PC-3 (cell line): ENCODE data around the gene KDM4C. TPM values are rescaled to one million over a fixed set of nuclear protein-coding genes. Genes with fewer than 3 reads are reported as not detected.

Source experiments
- ATAC-seq: fragments of 200-7000 bp; cut with Tn5 transposase; 2 replicates; pipeline ENCODE4 v1.9.1; 2020; ENCODE audit warnings: mild to moderate bottlenecking, moderate library complexity
- Bru-seq: library from RNA; stranded (reverse); fragments of 400-500 nt; gene quantifications from one replicate; lab custom pipeline; 2021; lab: Mats Ljungman, UMichigan
- BruChase-seq, 2 experiments: library from RNA; stranded (reverse); fragments of 400-500 nt; gene quantifications; one replicate each; lab custom pipeline; 2021; lab: Mats Ljungman, UMichigan
- BruUV-seq: library from RNA; stranded (reverse); fragments of 400-500 nt; replicated peaks from 2 replicates; lab custom pipeline; 2021; lab: Mats Ljungman, UMichigan
- CTCF ChIA-PET: fragments of 300-600 bp; sonication (Branson Sonifier 250); formaldehyde crosslinking; loops from one replicate; lab custom pipeline; 2022; ENCODE audit warnings: antibody characterized with exemption; lab: Charles Lee
- POLR2A ChIA-PET: fragments of 300-600 bp; sonication (Branson Sonifier 250); formaldehyde crosslinking; loops from one replicate; lab custom pipeline; 2022; ENCODE audit warnings: antibody characterized with exemption; ENCODE audit not compliant: unreplicated experiment; lab: Charles Lee
- DNase-seq: peaks from one replicate; pipeline ENCODE4 v3.0.0-alpha.2; 2015
- H2AFZ ChIP-seq: fragments of 300-600 bp; sonication (generic); 2 replicates; pipeline ENCODE4 v1.6.0; 2016; ENCODE audit warnings: antibody characterized with exemption, low read length
- H3F3A ChIP-seq: fragments of 300-600 bp; sonication (generic); one replicate; pipeline ENCODE4 v1.6.0; 2017; ENCODE audit warnings: antibody characterized with exemption, low read length, control low read depth, mild to moderate bottlenecking; ENCODE audit not compliant: unreplicated experiment
- H3K27ac ChIP-seq: fragments of 300-600 bp; sonication (generic); 2 replicates; pipeline ENCODE4 v1.5.1; 2016; ENCODE audit warnings: mild to moderate bottlenecking, low read length
- H3K27me3 ChIP-seq: fragments of 300-600 bp; sonication (generic); 2 replicates; pipeline ENCODE4 v1.6.1; 2016; ENCODE audit warnings: low read length, mixed read lengths
- H3K36me3 ChIP-seq: fragments of 300-600 bp; sonication (generic); 2 replicates; pipeline ENCODE4 v1.6.1; 2016; ENCODE audit warnings: low read depth, mixed run types, low read length, mixed read lengths
- H3K4me1 ChIP-seq: fragments of 300-600 bp; sonication (generic); 2 replicates; pipeline ENCODE4 v1.5.1; 2016; ENCODE audit warnings: low read length; ENCODE audit not compliant: insufficient read depth
- H3K4me2 ChIP-seq: fragments of 300-600 bp; sonication (generic); 2 replicates; pipeline ENCODE4 v1.6.0; 2016; ENCODE audit warnings: low read length
- H3K4me3 ChIP-seq: fragments of 300-600 bp; sonication (generic); 2 replicates; pipeline ENCODE4 v1.5.1; 2016; ENCODE audit warnings: mild to moderate bottlenecking, low read length, mixed read lengths
- H3K79me2 ChIP-seq: fragments of 300-600 bp; sonication (generic); 2 replicates; pipeline ENCODE4 v1.6.1; 2017; ENCODE audit warnings: low read length, mixed read lengths
- H3K9ac ChIP-seq: fragments of 300-600 bp; sonication (generic); 2 replicates; pipeline ENCODE4 v1.6.0; 2016; ENCODE audit warnings: mild to moderate bottlenecking, low read length
- H3K9me2 ChIP-seq: fragments of 300-600 bp; sonication (generic); replicated peaks from 2 replicates; pipeline ENCODE4 v1.6.1; 2016; ENCODE audit warnings: mixed run types, low read length, mixed read lengths
- H3K9me3 ChIP-seq: fragments of 300-600 bp; sonication (generic); 2 replicates; pipeline ENCODE4 v1.6.1; 2016; ENCODE audit warnings: low read length, mixed read lengths
- H4K20me1 ChIP-seq: fragments of 300-600 bp; sonication (generic); 2 replicates; pipeline ENCODE4 v1.6.1; 2016; ENCODE audit warnings: low read length, mixed read lengths
- EZH2 ChIP-seq: fragments of 300-600 bp; sonication (generic); IDR thresholded peaks from one replicate; pipeline ENCODE4 v1.6.1; 2017; ENCODE audit warnings: antibody characterized with exemption, mild to moderate bottlenecking, low read length; ENCODE audit not compliant: unreplicated experiment
- EZH2phosphoT487 ChIP-seq: fragments of 300-600 bp; sonication (generic); IDR thresholded peaks from 2 replicates; pipeline ENCODE4 v1.6.1; 2018; ENCODE audit warnings: mild to moderate bottlenecking, antibody characterized with exemption, low read length, borderline replicate concordance
- intact Hi-C: fragments of 100-400 bp; cut with micrococcal nuclease; formaldehyde crosslinking; loops from 2 replicates; pipeline ENCODE4 v1.9.0; 2023
- long read RNA-seq: library from polyadenylated mRNA; unstranded; transcript quantifications from one replicate; pipeline ENCODE4 v2.0.0, GENCODE V29; 2021; ENCODE audit not compliant: unreplicated experiment
- total RNA-seq: library from RNA; depleted of rRNA; stranded (reverse); fragments of >200 nt; gene quantifications from 2 replicates; pipeline ENCODE4 v1.2.3, GENCODE V29; 2014; rRNA removed
- TF ChIP-seq, protein P1 (sequence below): fragments of 300-600 bp; sonication (generic); conservative IDR thresholded peaks from 2 replicates; pipeline ENCODE4 v1.5.1; 2017; ENCODE audit warnings: antibody characterized with exemption, low read depth, mild to moderate bottlenecking, low read length

The KDM4C gene
- total RNA-seq (24.4 and 27.0 TPM in 2 replicates), Bru-seq, nascent RNA (percentile 75 among the genes with signal in this experiment), BruChase-seq, experiment 1, labeled RNA remaining after a 6-hour chase (percentile 58 among the genes with signal in this experiment), BruChase-seq, experiment 2, labeled RNA remaining after a 2-hour chase (percentile 69 among the genes with signal in this experiment)
- long read RNA-seq, full-length matches to known transcripts, result 4 of 20 reads
- long read RNA-seq, partial matches to known transcripts, result 7 of 20 reads
- long read RNA-seq, other reads (novel, unspliced or antisense), result 9 of 20 reads

DNA sequence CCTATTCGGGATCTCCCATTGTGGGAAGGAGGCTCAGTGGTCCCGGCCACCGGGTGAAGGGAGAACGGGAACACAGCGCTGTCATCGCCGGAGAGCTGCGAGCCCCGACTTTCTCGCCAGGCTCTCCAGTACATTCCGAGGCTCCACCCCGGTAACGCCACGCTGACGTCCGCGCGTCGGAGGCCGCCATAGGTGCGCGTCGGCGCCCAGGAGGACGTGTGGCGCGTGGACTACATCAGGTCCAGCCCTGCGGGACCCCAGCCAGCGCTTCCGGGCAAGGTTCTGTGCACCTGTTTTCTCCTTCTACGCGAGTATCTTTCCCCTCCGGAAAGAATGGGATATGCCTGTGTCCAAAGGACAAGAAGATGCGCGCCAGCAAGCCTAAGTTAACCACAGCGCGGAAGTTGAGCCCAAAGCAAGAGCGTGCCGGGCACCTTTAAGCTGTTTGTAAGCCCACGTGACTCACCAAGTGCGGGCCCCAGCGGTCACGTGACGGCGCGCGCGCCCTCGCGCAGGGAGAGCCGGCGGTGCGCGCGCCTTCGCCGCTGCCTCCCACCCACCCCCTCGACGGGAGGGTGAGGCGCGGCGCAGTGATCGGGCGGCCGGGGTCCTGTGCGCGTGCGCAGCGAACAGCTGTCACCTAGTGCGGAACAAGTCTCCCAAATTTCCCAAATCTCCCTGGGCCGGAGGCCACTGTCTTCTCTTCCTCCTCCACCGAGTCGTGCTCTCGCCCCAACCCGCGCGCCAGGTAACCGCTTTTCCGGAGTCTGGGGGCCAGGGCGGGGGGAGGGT, at the start of gene KDM4C:
KDM4C (plus strand) TSS at position 518 of the 792 bp plus-strand sequence. CDS start 35,016 bp downstream, outside the sequence.
- peak within 1 kb of the TSS; percentile 71 for H3K9ac ChIP-seq
- no peaks in the 10 kb centered on the region for H3K36me3 ChIP-seq
- TF ChIP-seq EZH2 (no peak), EZH2phosphoT487 (peak; percentile 96)
- H3K4me1 ChIP-seq, result peaks cover 3% of the 10 kb centered on the region
- peaks cover 38% of the 10 kb centered on the region for H3K79me2 ChIP-seq
- ATAC-seq, result peak; percentile 84
- peak within 1 kb of the TSS; percentile 74 for H2AFZ ChIP-seq
- no peaks in the 10 kb centered on the region for H3F3A ChIP-seq
- POLR2A ChIA-PET, result interaction anchor here (0.5 to 0.6 kb wide), 2 partner anchors 76 to 100 kb away, joined by 3 to 7 read pairs; no protein-coding TSS in a partner anchor
- H3K4me3 ChIP-seq, result peak within 1 kb of the TSS; percentile 98
- intact Hi-C loops, result no loop called here
- H4K20me1 ChIP-seq, result 0 out of 2 replicates have a peak, but pooled peaks cover 3% of the 10 kb centered on the region
- TSS peak; percentile 89 for BruUV-seq
- no peaks in the 10 kb centered on the region for H3K27me3 ChIP-seq
- H3K9me2 ChIP-seq, result no peaks in the 10 kb centered on the region
- CTCF ChIA-PET, result no interaction called here
- peak; percentile 91 for DNase-seq
- peak within 1 kb of the TSS; percentile 97 for H3K4me2 ChIP-seq
- no peaks in the 10 kb centered on the region for H3K9me3 ChIP-seq
- peak within 1 kb of the TSS; percentile 81 for H3K27ac ChIP-seq

DNA sequence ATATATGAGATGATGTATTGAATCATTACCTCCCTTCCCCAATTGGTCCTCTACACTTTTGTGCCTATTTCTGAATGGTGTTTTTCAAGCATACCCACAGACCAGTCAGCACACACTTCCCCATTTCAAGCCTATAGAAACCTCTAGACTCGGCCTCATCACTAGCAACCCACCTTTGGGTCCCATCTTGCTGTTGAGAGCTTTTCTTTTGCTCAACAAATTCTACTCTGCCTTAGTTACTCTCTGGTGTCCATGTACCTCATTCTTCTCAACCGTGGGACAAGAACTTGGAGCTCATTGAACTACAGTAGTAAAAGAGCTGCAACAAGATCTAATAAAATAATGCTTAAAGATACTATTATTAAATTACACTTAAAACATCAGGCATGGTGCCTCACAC, 49.0 kb upstream of the KDM4C start:
- Histone ChIP-seq H3K27ac (no peak overlapping the region), H3K4me1 (no peaks in the 10 kb centered on the region), H3K79me2 (no peaks in the 10 kb centered on the region), H3K27me3 (no peaks in the 10 kb centered on the region), H4K20me1 (no peaks in the 10 kb centered on the region), H3K36me3 (no peaks in the 10 kb centered on the region), H3K9ac (no peak overlapping the region), H2AFZ (no peak overlapping the region), H3K4me3 (no peak overlapping the region), H3K4me2 (no peak overlapping the region), H3K9me2 (no peaks in the 10 kb centered on the region), H3F3A (no peaks in the 10 kb centered on the region), H3K9me3 (no peaks in the 10 kb centered on the region)
- no TSS peak for BruUV-seq
- intact Hi-C loops, result no loop called here
- TF ChIP-seq, protein P1, sequence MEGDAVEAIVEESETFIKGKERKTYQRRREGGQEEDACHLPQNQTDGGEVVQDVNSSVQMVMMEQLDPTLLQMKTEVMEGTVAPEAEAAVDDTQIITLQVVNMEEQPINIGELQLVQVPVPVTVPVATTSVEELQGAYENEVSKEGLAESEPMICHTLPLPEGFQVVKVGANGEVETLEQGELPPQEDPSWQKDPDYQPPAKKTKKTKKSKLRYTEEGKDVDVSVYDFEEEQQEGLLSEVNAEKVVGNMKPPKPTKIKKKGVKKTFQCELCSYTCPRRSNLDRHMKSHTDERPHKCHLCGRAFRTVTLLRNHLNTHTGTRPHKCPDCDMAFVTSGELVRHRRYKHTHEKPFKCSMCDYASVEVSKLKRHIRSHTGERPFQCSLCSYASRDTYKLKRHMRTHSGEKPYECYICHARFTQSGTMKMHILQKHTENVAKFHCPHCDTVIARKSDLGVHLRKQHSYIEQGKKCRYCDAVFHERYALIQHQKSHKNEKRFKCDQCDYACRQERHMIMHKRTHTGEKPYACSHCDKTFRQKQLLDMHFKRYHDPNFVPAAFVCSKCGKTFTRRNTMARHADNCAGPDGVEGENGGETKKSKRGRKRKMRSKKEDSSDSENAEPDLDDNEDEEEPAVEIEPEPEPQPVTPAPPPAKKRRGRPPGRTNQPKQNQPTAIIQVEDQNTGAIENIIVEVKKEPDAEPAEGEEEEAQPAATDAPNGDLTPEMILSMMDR, result no peak
- TF ChIP-seq EZH2phosphoT487, result no peak
- no peak for TF ChIP-seq EZH2
- ChIA-PET POLR2A (no interaction called here), CTCF (no interaction called here)
- ATAC-seq (no peak), DNase-seq (no peak)

DNA sequence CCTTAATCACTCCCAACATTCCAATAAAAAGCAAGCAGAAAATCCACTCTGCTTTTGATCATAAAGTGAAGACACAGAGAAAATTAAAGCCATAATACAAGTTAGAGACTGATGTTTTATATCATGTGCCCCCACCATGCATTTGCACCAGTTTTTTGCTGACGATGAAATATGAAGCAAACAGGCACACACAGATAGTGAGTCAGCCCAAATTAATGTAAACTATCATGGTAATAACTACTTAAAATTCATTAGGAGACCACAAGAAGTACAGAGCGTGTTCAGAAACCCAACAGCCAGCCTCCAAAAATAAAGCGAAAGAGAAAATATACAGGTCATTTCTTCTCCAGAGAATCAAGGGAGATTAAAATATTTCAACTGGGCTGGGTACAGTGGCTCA, 46.4 kb upstream of the KDM4C start:
- ChIA-PET CTCF (no interaction called here), POLR2A (no interaction called here)
- DNase-seq, result no peak
- Histone ChIP-seq H3K36me3 (no peaks in the 10 kb centered on the region), H3K9me3 (no peaks in the 10 kb centered on the region), H3K4me2 (no peak overlapping the region), H3K9me2 (no peaks in the 10 kb centered on the region), H2AFZ (no peak overlapping the region), H3K4me3 (no peak overlapping the region), H4K20me1 (no peaks in the 10 kb centered on the region), H3F3A (no peaks in the 10 kb centered on the region), H3K27me3 (no peaks in the 10 kb centered on the region), H3K79me2 (no peaks in the 10 kb centered on the region), H3K9ac (no peak overlapping the region), H3K27ac (no peak overlapping the region), H3K4me1 (peaks cover 4% of the 10 kb centered on the region; the same call in 1 of the 2 replicates)
- intact Hi-C loops, result no loop called here
- TF ChIP-seq, protein P1, result no peak
- TF ChIP-seq EZH2phosphoT487, result no peak
- no peak for TF ChIP-seq EZH2
- ATAC-seq, result no peak
- no TSS peak for BruUV-seq
